NK-92 (cell line): Measurements from ENCODE around the gene PMPCA.

Experiments
- DNase-seq: peaks from one replicate; lab custom pipeline; 2025; ENCODE audit not compliant: unreplicated experiment; lab: John Stamatoyannopoulos, UW

PMPCA gene, protein sequence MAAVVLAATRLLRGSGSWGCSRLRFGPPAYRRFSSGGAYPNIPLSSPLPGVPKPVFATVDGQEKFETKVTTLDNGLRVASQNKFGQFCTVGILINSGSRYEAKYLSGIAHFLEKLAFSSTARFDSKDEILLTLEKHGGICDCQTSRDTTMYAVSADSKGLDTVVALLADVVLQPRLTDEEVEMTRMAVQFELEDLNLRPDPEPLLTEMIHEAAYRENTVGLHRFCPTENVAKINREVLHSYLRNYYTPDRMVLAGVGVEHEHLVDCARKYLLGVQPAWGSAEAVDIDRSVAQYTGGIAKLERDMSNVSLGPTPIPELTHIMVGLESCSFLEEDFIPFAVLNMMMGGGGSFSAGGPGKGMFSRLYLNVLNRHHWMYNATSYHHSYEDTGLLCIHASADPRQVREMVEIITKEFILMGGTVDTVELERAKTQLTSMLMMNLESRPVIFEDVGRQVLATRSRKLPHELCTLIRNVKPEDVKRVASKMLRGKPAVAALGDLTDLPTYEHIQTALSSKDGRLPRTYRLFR

DNA sequence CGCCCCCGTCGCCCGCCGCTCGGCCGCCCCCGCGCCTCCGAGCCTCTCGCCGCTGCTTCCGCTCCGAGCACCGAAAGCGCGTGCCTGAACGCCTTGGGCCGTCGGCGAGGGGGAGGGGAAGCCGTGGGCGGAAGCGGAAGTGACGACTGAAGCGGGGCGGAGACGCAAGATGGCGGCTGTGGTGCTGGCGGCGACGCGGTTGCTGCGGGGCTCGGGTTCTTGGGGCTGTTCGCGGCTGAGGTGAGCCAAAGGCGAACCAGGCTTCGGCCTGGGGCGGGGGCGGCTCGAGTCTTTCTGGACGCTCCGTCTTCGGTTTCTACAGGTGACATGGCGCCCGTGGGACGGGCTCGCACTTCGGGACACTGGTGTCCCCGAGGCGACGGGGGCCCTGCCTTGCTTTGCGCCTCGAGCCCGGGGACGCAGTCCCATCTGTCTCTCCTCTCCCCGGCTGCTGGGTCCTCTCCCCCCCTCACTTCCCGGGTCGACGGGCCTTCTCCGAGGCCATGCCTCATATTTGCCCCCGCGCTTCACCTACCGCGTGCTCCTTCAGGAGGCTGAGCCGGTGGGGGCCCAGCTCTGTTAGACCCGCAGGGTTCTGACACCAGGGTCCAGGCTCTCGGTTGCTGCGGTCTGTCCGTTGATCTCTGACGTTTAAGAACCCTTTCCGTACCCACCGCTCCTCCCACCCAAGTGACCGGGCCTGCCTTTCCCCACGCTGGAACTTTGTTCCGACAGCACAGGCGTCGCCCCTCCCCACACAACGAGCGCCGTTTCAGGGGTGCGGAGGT is at the start of gene PMPCA, which contains the start of gene ENTR1:
Gene PMPCA, plus strand, starts transcription at position 159 of the 788 bp plus-strand sequence. Its CDS starts 11 bp downstream, at position 170.
Gene ENTR1, minus strand, starts transcription at position 115 of the 788 bp plus-strand sequence. CDS start 217 bp downstream, outside the sequence.
- DNase-seq, result peak; percentile 60

DNA sequence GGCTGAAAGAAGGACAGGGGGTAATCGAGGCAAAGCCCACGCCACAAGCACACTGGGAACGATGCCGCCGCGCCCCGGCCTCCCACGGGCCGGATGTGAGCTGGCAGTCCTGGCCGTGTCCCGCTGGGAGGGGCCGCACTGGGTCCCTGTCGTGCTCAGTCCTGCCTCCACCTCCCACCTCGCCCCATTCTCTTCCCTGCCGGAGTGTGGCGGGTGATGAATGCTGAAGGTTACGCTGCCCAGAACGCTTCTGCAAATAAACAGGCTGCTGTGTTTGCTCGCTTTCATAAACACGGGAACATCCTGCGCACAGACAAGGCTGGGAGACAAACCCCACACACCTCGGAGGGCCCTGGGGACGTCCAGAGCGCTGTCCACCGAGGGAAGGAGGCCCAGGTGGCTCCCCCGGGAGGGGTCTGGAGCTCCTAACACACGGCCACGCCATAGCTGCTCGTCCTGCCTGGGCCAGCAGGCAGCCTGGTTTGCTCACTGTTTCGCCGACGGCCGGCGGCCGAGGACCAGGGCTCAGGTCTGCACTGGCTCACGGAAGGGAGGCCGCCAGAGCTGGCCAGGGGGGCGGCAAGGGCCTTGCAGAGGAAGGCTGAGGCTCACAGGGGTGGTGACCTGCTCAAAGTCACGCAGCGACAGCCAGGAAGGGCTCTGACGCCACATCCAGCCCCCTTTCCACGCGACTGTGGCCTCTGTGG is 49.3 kb upstream of the PMPCA start:
- no peak for DNase-seq

- DNase-seq, result no peak
These were observed 48.6 kb upstream of the PMPCA start for GRCh38 chr9:136361754-136362449.

DNA sequence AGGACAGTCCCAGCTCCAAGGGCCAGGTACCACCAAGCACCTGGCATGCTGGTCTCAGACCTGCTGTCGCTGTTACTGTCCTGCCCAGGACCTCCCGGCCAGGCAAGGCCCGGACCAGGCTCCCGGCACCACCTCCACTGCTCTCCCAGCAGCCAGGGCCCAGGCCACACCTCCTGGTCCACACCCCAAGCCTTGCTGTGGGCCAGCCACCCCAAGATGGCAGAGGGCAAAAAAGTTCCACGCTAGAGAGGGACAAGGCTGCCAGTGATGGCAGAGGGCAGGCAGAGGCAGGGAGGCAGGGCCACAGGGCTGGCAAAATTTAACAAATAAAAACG is 48.0 kb upstream of the PMPCA start:
- no peak for DNase-seq

DNA sequence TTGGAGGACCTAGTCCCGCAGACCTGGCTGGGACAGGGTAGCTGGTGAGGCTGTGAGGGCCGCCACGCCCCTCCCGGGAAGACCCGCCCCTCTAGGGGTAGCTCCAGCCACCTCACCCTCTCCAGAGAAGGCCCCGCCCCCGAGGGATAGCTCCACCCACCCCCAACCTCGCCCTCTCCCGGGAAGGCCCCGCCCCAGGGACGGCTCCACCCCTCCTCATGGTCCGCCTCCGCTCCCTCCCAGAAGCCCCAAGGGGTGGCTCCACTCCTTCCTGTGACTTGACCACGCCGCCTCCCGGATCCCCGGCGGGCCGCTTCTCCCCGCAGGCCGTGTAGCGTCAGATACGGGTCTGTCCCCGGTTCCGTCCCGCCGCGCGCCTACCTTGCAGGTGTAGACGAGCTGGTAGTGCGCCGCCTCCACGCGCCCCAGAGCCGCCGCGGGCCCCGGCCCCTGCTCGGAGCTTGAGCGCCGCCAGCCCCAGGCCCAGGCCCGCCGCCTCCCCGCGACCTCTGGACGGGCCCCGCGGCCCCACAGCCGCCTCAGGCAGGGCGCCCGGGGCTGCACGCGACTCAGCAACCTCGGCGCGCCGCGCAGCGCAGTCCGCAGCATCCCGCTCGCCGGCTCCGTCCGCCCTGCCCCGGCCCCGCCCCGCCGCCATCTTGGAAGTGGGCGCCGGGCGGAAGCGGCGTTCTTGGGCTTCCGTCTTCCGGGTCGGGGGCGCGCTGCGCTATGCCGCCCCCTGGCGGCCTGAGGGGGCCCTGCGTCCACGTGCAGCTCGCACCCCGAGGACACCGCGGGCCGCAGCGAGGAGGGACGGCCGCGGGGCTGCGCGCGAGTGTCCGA is 47.1 kb upstream of the PMPCA start, which contains the start of gene DNLZ:
Gene DNLZ, minus strand, starts transcription at position 639 of the 843 bp plus-strand sequence. Its CDS starts 30 bp downstream, at position 609.
- no peak for DNase-seq

DNA sequence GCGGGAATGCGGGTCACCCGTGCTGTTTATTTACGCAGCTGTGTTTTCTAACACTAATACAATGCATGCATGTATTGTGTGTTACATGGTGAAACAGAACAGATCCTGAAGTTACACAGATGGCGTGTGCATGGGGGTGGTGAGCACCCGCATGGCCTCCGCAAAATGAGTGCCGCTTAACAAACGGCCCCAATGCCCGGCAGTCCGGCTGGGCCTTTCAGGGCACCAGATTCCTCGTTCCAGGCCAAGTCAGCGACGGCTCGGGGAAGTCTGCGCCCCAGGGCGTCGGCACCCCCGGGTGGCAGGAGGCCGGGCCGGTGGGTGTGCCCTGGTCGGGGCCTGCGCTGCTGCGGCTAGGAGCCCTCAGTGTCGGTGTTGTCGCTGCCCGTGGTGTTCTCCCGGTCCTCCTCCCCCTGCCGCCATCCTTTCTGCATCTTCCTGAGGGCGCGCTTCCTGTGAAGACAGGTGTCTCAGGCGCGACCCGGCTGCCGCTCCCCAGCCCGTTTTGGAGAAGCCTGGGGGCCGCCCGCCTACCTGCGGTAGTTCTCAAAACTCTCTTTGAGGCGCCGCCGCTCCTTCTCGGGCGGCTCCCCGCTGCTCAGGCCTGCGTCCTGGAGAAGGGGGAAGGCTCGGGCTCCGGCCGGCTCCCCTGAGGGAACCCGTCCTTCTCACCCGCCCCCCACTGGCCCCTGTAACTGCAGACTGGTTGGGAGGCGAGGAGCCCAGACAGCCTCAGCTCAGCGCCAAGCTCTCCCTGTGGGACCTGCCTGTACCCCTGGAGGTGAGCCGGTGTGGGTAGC is 46.3 kb upstream of the PMPCA start:
- DNase-seq, result no peak

DNA sequence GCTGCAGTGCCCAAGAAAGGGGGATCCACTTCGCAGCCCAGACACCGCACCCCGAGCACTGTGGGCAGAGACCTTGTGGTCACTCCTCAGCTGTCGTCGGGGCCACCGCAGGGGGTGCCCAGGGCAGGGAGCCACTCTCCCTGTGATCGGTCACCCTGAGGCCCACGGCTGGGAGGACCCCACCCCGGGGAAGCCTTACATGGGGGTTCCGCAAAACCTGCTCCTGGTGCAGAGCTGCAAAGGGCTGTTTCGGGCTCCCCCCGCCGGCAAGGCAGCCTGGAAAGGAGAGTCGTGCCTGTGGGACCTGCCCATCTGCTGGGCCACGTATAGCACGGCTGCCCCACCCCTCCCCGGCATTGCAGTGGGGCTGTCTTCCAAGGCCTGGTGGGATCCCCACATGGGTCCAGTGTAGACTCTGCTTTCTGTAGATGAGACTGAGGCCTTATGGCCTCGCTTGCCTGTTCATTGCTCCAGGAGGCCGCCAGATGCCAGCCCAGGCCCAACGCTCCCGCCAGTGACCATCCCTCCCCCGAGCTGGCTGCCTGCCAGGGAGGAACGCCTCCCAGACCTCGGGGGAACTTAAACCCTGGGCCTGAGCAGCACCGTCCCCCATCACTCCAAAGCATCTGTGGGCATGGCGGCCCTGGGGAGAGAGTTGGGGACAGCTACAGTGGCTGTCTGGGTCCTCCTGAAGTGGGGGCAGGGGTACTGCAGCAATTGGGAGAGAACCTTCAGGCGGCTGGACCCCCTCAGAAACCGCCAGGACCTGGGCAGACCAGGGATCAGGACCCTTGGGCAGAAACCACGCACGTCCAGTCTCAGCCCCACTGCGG is 45.3 kb upstream of the PMPCA start:
- DNase-seq, result no peak

DNA sequence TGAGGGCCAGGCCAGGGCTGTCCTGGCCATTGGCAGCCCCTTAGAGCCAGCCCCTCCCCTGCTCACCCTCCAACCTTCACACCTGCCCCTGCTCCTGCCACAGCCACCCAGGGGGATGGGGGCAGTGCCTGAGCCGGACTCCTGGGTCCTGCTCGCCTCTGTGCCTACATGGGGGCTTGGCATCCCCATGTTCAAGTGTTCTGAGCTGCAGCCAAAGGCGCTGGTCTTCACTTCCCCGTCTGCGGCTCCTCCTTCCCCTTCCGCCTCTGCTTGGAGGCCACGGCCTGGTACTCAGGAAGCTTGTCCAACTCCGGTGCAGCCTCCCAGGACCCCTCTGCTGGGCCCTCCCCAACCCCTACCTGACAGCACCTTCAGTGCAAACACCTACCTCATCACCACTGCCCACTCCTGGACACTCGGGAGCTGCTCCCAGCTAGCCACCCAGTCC is 44.7 kb upstream of the PMPCA start:
- DNase-seq, result no peak

DNA sequence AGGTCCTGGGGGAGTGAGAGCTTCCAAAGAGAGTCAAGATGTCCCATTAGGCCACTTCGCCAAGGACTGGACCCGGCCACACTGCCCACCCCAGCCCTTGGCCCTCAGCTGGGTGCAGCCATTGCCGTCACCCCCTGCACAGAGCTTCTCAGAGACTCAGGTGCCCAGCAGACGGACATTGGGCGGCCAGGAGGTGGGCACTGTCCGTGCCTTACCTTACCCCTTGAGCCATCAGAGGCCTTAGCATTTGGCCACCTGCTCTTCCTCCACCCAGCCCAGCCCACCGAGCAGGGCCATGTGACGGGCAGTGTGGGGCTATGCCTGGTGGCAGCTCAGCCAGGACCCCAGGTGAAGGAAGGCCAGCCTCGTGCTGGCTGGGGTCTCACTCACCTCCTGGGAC is 43.6 kb upstream of the PMPCA start:
- DNase-seq, result no peak

DNA sequence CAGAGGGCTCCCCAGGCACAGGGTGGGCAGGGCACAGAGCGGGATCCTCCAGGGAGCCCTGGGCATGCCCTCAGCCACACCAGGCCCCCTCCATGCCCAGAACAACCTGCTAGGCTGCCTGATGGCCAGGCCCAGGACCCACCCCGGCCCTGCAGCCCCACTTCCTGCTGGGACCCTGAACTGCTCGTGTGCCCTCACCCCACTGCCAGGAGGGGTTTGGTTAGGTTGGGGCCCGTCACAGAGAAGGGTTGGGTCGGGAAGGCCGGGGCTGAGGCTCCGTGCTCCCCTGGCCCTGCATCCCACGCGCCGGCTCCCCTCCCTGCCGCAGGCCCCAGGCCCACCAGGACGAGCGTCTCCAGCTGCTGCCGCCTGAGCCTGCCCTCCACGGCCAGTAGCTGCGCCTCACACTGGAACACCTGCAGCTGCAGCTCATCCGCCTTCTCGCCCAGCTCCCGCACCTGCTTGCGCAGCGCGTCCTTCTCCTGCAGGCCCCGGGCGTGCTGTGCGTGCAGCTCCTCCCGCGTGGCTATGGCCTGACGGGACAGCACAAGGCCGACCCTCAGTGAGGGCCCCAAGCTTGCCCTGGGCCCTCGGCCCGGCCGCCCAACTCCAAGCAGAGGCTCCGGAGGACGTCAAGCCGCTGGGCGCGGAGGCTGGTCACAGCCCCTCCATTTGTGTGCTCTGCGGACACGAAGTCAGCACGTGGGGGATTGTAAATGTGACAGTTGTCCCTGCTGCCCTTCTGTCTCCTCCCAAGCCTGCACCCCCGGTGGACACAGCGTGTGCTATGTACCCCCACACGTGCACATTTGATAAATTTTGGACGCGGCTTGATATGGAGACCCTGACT is 42.9 kb upstream of the PMPCA start:
- no peak for DNase-seq

- DNase-seq, result no peak
These were observed 42.3 kb upstream of the PMPCA start for GRCh38 chr9:136368190-136368589.

GRCh38 chr9:136370037-136370436 is 40.4 kb upstream of the PMPCA start:
- DNase-seq, result no peak

- no peak for DNase-seq
These were observed 39.5 kb upstream of the PMPCA start for GRCh38 chr9:136370687-136371532.

GRCh38 chr9:136371533-136371880 is 39.0 kb upstream of the PMPCA start:
- DNase-seq, result no peak

DNA sequence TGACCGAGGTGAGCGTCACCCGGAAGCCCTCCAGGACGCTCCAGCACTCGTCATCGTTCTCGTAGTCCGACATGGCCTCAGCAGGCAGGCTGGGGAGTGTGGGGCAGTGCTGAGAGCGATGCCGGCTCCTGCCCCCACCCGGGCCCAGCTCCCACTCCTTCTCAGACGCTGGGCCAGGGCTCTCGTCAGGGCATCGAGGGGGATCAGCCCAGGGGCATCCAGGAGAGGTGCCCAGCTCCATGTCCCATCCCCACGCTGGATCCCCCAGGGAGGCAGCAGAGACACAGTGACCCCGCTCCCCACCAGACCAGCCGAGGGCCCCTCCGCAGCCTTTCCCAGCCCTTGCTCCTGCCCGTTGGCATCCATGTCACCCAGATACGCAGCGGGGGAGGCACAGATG is 38.5 kb upstream of the PMPCA start:
- DNase-seq, result no peak
